CD14-positive monocyte (primary cell): Measurements from ENCODE around the gene ZNF8. TPM values are rescaled to one million over a fixed set of nuclear protein-coding genes. Genes with fewer than 3 reads are reported as not detected.

ENCODE experiments used
- DNase-seq, 3 donors: peaks; one replicate each; pipeline ENCODE4 v3.0.0-alpha.2; 2011 to 2022
- H2AFZ ChIP-seq: 2 replicates; pipeline ENCODE4 v1.6.0; 2012; ENCODE audit warnings: mild to moderate bottlenecking, low read depth, low read length, inconsistent platforms; ENCODE audit not compliant: insufficient read depth, poor library complexity, severe bottlenecking
- H3K27ac ChIP-seq, 2 donors: 1 replicate in 1 of 2; 2 replicates in 1 of 2; pipeline ENCODE4 v1.5.1; 2012 to 2013; ENCODE audit warnings: low read length in 2 of 2, control low read depth in 1 of 2, inconsistent platforms in 1 of 2, low read depth in 1 of 2, mild to moderate bottlenecking in 1 of 2
- H3K27me3 ChIP-seq, 2 donors: one replicate each; pipeline versions ENCODE4 v1.6.0 to v1.6.1; 2011 to 2013; ENCODE audit warnings: low read length in 2 of 2; ENCODE audit not compliant: control insufficient read depth in 2 of 2, insufficient read depth in 2 of 2
- H3K36me3 ChIP-seq, 2 donors: replicated peaks in 1 of 2; 1 replicate in 1 of 2; 2 replicates in 1 of 2; pipeline versions ENCODE4 v1.5.1 to v1.6.1; 2012 to 2013; ENCODE audit warnings: low read length in 2 of 2, control low read depth in 1 of 2, inconsistent platforms in 1 of 2, mild to moderate bottlenecking in 1 of 2; ENCODE audit not compliant: insufficient read depth in 2 of 2, control insufficient read depth in 1 of 2
- H3K4me1 ChIP-seq, 2 donors: 1 replicate in 1 of 2; 2 replicates in 1 of 2; pipeline versions ENCODE4 v1.5.1 to v1.6.1; 2012 to 2013; ENCODE audit warnings: low read length in 2 of 2, control low read depth in 1 of 2, inconsistent platforms in 1 of 2, mild to moderate bottlenecking in 1 of 2, moderate library complexity in 1 of 2; ENCODE audit not compliant: insufficient read depth in 2 of 2, control insufficient read depth in 1 of 2
- H3K4me2 ChIP-seq: replicated peaks from 2 replicates; pipeline ENCODE3; 2012; ENCODE audit warnings: low read length, moderate library complexity, mild to moderate bottlenecking; ENCODE audit not compliant: poor library complexity, severe bottlenecking; ENCODE audit errors: extremely low read depth
- H3K4me3 ChIP-seq, 3 experiments: fragments of 200-600 bp in 1 of 3; sonication (generic) in 1 of 3; replicated peaks in 1 of 3; 1 replicate in 2 of 3; 2 replicates in 1 of 3; pipeline ENCODE4 v1.5.1; 2011 to 2013; ENCODE audit warnings: low read length in 3 of 3, mild to moderate bottlenecking in 3 of 3, control low read depth in 2 of 3, low read depth in 2 of 3, inconsistent platforms in 1 of 3, moderate library complexity in 1 of 3
- H3K79me2 ChIP-seq: 2 replicates; pipeline ENCODE4 v1.6.0; 2012; ENCODE audit warnings: mild to moderate bottlenecking, control low read depth, inconsistent platforms, low read length, moderate library complexity; ENCODE audit not compliant: insufficient read depth
- H3K9ac ChIP-seq: 2 replicates; pipeline ENCODE4 v1.6.0; 2017; ENCODE audit warnings: low read length, mild to moderate bottlenecking; ENCODE audit not compliant: insufficient read depth, poor library complexity, severe bottlenecking
- H3K9me3 ChIP-seq, 2 donors: replicated peaks in 1 of 2; 1 replicate in 1 of 2; 2 replicates in 1 of 2; pipeline versions ENCODE4 v1.5.1 to v1.6.1; 2012 to 2013; ENCODE audit warnings: low read length in 2 of 2, control low read depth in 1 of 2; ENCODE audit not compliant: control insufficient read depth in 1 of 2, insufficient read depth in 1 of 2
- H4K20me1 ChIP-seq: 2 replicates; pipeline ENCODE4 v1.6.0; 2012; ENCODE audit warnings: mild to moderate bottlenecking, low read length, control low read depth, moderate library complexity; ENCODE audit not compliant: insufficient read depth
- H3K27ac Mint-ChIP-seq, 7 donors: one replicate each; pipeline ENCODE4 v1.8.0; 2020; ENCODE audit warnings: mild to moderate bottlenecking in 7 of 7, mixed read lengths in 7 of 7, moderate library complexity in 6 of 7, inconsistent platforms in 2 of 7
- H3K27me3 Mint-ChIP-seq, 3 donors: one replicate each; pipeline ENCODE4 v1.8.0; 2021 to 2022; ENCODE audit warnings: low read depth in 3 of 3, mild to moderate bottlenecking in 3 of 3, mixed read lengths in 3 of 3, moderate library complexity in 3 of 3, inconsistent platforms in 1 of 3
- H3K36me3 Mint-ChIP-seq, 2 donors: one replicate each; pipeline ENCODE4 v1.8.0; 2020; ENCODE audit warnings: mixed read lengths in 2 of 2, inconsistent platforms in 1 of 2, mild to moderate bottlenecking in 1 of 2
- H3K4me1 Mint-ChIP-seq: one replicate; pipeline ENCODE4 v1.8.0; 2020; ENCODE audit warnings: mild to moderate bottlenecking, mixed read lengths
- H3K4me3 Mint-ChIP-seq, 2 donors: one replicate each; pipeline ENCODE4 v1.8.0; 2020; ENCODE audit warnings: mild to moderate bottlenecking in 2 of 2, mixed read lengths in 2 of 2, moderate library complexity in 1 of 2
- H3K9me3 Mint-ChIP-seq, 7 donors: one replicate each; pipeline ENCODE4 v1.8.0; 2020 to 2022; ENCODE audit warnings: mixed read lengths in 7 of 7, mild to moderate bottlenecking in 6 of 7, moderate library complexity in 6 of 7, inconsistent platforms in 2 of 7
- CTCF ChIP-seq: fragments of 200-600 bp; IDR thresholded peaks from one replicate; pipeline ENCODE4 v1.8.0; 2022; ENCODE audit warnings: antibody characterized with exemption, mild to moderate bottlenecking
- WGBS: methylation state at CpG from one replicate; pipeline ENCODE4 v1.1.5; 2013; ENCODE audit warnings: missing lambda C conversion rate; ENCODE audit not compliant: insufficient coverage; 5-methylcytosine and 5-hydroxymethylcytosine counted together
- intact Hi-C, 2 donors: fragments of 100-400 bp; cut with micrococcal nuclease; formaldehyde crosslinking; loops; one replicate each; pipeline versions ENCODE4 v1.15.0 to v1.15.1; 2023
- polyA plus RNA-seq, 3 donors: library from polyadenylated mRNA; depleted of rRNA in 1 of 3; unstranded in 2 of 3; stranded (reverse) in 1 of 3; fragments of 300-500 nt in 2 of 3; fragments of >200 nt in 1 of 3; fragmentation: Illumina TruSeq in 2 of 3; gene quantifications; 1 replicate in 2 of 3; 2 replicates in 1 of 3; pipeline ENCODE4 v1.2.3, GENCODE V29; 2012 to 2021

Gene ZNF8
- polyA plus RNA-seq, 3 donors = 0.05 to 2.4 (median 0.25) TPM

GRCh38 chr19:58317476-58318072, 38.8 kb downstream of the ZNF8 start:
- no peak overlapping the region for H3K4me2 ChIP-seq
- Mint-ChIP-seq H3K4me3 (no peak overlapping the region), H3K4me1 (no peaks in the 10 kb centered on the region), H3K27ac (no peak overlapping the region), H3K9me3 (peaks cover 9 to 22% (median 14%) of the 10 kb centered on the region in 7 donors), H3K27me3 (peaks cover 0 to 5% (median 0%) of the 10 kb centered on the region in 3 donors), H3K36me3 (peaks cover 23 to 37% of the 10 kb centered on the region in 2 donors)
- no peak for TF ChIP-seq CTCF
- no peaks in the 10 kb centered on the region for H4K20me1 ChIP-seq
- no peak overlapping the region for H3K27ac ChIP-seq
- no peaks in the 10 kb centered on the region for H3K79me2 ChIP-seq
- no peak overlapping the region for H2AFZ ChIP-seq
- no peaks in the 10 kb centered on the region for H3K4me1 ChIP-seq
- no peak for DNase-seq
- WGBS = 86% methylated on average over 1 of the region's 7 CpGs
- no peak overlapping the region for H3K9ac ChIP-seq
- peaks cover 10 to 35% of the 10 kb centered on the region in 2 donors for H3K36me3 ChIP-seq
- H3K27me3 ChIP-seq = no peaks in the 10 kb centered on the region
- peaks cover 12 to 26% of the 10 kb centered on the region in 2 donors for H3K9me3 ChIP-seq
- intact Hi-C loops = no loop called here
- H3K4me3 ChIP-seq = no peak overlapping the region

GRCh38 chr19:58318297-58318696, 39.5 kb downstream of the ZNF8 start:
- Histone ChIP-seq H3K4me3 (no peak overlapping the region), H2AFZ (no peak overlapping the region), H3K4me1 (no peaks in the 10 kb centered on the region), H3K9ac (no peak overlapping the region), H3K79me2 (no peaks in the 10 kb centered on the region), H3K27ac (no peak overlapping the region), H3K36me3 (peaks cover 3 to 28% of the 10 kb centered on the region in 2 donors), H3K4me2 (no peak overlapping the region), H4K20me1 (no peaks in the 10 kb centered on the region), H3K9me3 (peaks cover 5 to 18% of the 10 kb centered on the region in 2 donors), H3K27me3 (no peaks in the 10 kb centered on the region)
- intact Hi-C loops = no loop called here
- peaks cover 3 to 14% (median 10%) of the 10 kb centered on the region in 7 donors for H3K9me3 Mint-ChIP-seq
- TF ChIP-seq CTCF = no peak
- peak overlapping the region in 1 of 7 donors; percentile 32 for H3K27ac Mint-ChIP-seq
- 100% methylated on average over 1 of the region's 4 CpGs for WGBS
- peaks cover 0 to 5% (median 0%) of the 10 kb centered on the region in 3 donors for H3K27me3 Mint-ChIP-seq
- H3K4me3 Mint-ChIP-seq = no peak overlapping the region
- no peaks in the 10 kb centered on the region for H3K4me1 Mint-ChIP-seq
- peaks cover 22 to 32% of the 10 kb centered on the region in 2 donors for H3K36me3 Mint-ChIP-seq
- DNase-seq = no peak
